ENCODE measurements around the gene TMEM200C. TPM values are rescaled to one million over a fixed set of nuclear protein-coding genes. Genes with fewer than 3 reads are reported as not detected.

Gene TMEM200C
- total and polyA plus RNA-seq, 9 donors = 0.15 to 7.4 (median 0.80) TPM

GRCh38 chr18:5885361-5885760 is 10.0 kb downstream of the TMEM200C start:
- Histone ChIP-seq H3K27ac (no peak overlapping the region), H3K9me3 (no peaks in the 10 kb centered on the region), H3K27me3 (no peaks in the 10 kb centered on the region), H3K4me3 (no peak overlapping the region), H3K36me3 (no peaks in the 10 kb centered on the region), H3K4me1 (ENCODE audit: insufficient read depth) (peaks cover 2% of the 10 kb centered on the region)
- intact Hi-C loops (cut with DNase I) = no loop called here
- 70 to 75% (median 75%) methylated on average over 2 of the region's 2 CpGs for WGBS, 3 donors
- no peak for DNase-seq
- TF ChIP-seq EP300 (IDR thresholded peaks at IDR 0.05) = no peak
- TF ChIP-seq CTCF (IDR thresholded peaks at IDR 0.05) = no peak
- TF ChIP-seq POLR2A (IDR thresholded peaks at IDR 0.05) = no peak

DNA sequence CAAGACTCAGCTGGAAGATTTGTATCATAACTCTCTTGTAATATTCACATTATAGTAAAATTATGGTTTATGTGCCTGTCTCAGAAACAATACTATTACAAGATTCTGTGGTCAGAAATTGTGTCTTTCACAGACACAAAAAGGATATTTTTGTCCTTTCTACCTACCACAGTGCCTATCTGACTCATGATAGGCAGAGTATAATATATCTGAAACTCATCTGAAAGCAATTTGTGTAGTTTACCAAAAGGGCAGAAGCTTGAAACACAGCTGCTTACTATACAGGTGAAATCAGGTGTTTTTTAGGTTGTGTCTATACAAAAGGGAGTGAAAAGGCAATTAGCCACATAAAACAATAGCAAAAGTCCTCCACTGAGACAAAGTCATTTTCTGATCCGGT is 10.9 kb downstream of the TMEM200C start:
- Histone ChIP-seq H3K36me3 (no peaks in the 10 kb centered on the region), H3K27me3 (no peaks in the 10 kb centered on the region), H3K27ac (no peak overlapping the region), H3K9me3 (no peaks in the 10 kb centered on the region), H3K4me3 (no peak overlapping the region), H3K4me1 (ENCODE audit: insufficient read depth) (no peaks in the 10 kb centered on the region)
- TF ChIP-seq POLR2A (IDR thresholded peaks at IDR 0.05) = no peak
- no peak for TF ChIP-seq EP300 (IDR thresholded peaks at IDR 0.05)
- TF ChIP-seq CTCF (IDR thresholded peaks at IDR 0.05) = no peak
- WGBS, 3 donors = 74 to 83% (median 82%) methylated on average over 1 of the region's 1 CpG
- DNase-seq = no peak
- intact Hi-C loops (cut with DNase I) = loop anchor here in 1 of 4 donors (5.0 kb wide), 1 partner anchor 598 kb away; no protein-coding TSS in a partner anchor

DNA sequence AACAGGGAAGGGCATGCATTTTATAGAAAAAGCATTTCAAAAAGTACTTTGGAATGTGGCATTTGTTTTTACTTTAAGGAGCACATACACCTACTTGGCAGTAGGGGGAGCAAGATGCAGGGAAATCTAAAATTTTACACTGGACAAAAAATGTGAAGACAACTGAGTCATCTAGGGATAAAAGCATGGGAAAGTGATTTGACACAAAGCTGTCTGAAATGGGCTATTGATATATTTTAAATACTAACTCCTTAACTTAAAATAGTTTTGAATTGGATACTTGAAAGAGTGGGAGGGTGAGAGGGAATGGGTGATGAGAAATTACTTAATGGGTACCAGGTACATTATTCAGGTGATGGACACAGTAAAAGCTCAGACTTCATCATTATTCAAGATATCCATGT is 15.8 kb downstream of the TMEM200C start:
- Histone ChIP-seq H3K4me3 (no peak overlapping the region), H3K9me3 (no peaks in the 10 kb centered on the region), H3K36me3 (no peaks in the 10 kb centered on the region), H3K27ac (no peak overlapping the region), H3K4me1 (ENCODE audit: insufficient read depth) (no peaks in the 10 kb centered on the region), H3K27me3 (no peaks in the 10 kb centered on the region)
- intact Hi-C loops (cut with DNase I) = loop anchor here in 2 of 4 donors (5.0 kb wide), 2 partner anchors 603 to 1008 kb away; no protein-coding TSS in a partner anchor
- TF ChIP-seq POLR2A (IDR thresholded peaks at IDR 0.05) (no peak), CTCF (IDR thresholded peaks at IDR 0.05) (peak; percentile 52 to 69 (median 63))
- no peak for DNase-seq

- no peak overlapping the region for H3K4me3 ChIP-seq
- no peaks in the 10 kb centered on the region for H3K27me3 ChIP-seq
- TF ChIP-seq POLR2A (IDR thresholded peaks at IDR 0.05) (no peak), EP300 (IDR thresholded peaks at IDR 0.05) (no peak), CTCF (IDR thresholded peaks at IDR 0.05) (no peak)
- no peaks in the 10 kb centered on the region for H3K9me3 ChIP-seq
- H3K27ac ChIP-seq = no peak overlapping the region
- DNase-seq = no peak
- no peaks in the 10 kb centered on the region for H3K36me3 ChIP-seq
- intact Hi-C loops (cut with DNase I) = loop anchor here in 2 of 4 donors (5.0 kb wide), 2 partner anchors 605 to 1010 kb away; no protein-coding TSS in a partner anchor
- no peaks in the 10 kb centered on the region for H3K4me1 ChIP-seq (ENCODE audit: insufficient read depth)
Observed at GRCh38 chr18:5876891-5877290, 18.4 kb downstream of the TMEM200C start.

DNA sequence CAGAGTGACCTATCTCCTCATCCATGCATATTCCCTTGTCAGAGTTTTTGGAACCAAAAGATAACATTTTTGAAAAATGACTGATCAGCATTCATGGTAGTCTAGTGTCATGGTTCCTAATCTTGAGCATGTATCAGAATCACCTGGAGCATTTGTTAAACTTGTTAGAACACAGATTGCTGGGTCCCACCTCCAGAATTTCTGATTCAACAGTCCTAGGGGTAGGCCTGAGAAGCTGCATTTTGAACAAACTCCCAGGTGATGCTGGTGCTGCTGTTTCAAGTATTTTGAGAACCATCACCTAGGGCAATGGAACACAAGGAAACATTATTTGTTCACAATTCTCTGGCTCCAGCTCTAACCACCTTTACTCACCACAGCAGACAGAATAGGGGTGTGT is 21.0 kb downstream of the TMEM200C start:
- intact Hi-C loops (cut with DNase I) = no loop called here
- no peaks in the 10 kb centered on the region for H3K9me3 ChIP-seq
- H3K4me3 ChIP-seq = no peak overlapping the region

More for the DNA sequence above, 21.0 kb downstream of the TMEM200C start:
- H3K27ac ChIP-seq = no peak overlapping the region
- no peak for TF ChIP-seq CTCF (IDR thresholded peaks at IDR 0.05)
- no peak for TF ChIP-seq EP300 (IDR thresholded peaks at IDR 0.05)
- no peak for TF ChIP-seq POLR2A (IDR thresholded peaks at IDR 0.05)
- no peak for DNase-seq
- H3K27me3 ChIP-seq = no peaks in the 10 kb centered on the region
- no peaks in the 10 kb centered on the region for H3K36me3 ChIP-seq
- no peaks in the 10 kb centered on the region for H3K4me1 ChIP-seq (ENCODE audit: insufficient read depth)
